Measurements from ENCODE around the gene PCSK7. TPM values are rescaled to one million over a fixed set of nuclear protein-coding genes. Genes with fewer than 3 reads are reported as not detected.
A peak's percentile ranks its signal among the peaks of the same experiment; 100 is the strongest.

Gene PCSK7
- total RNA-seq, 1 donor from 2014 or later: 54.6 TPM

- H3K27me3 Mint-ChIP-seq: no peaks in the 10 kb centered on the region
- no peak for TF ChIP-seq CTCF (conservative IDR thresholded peaks at IDR 0.05)
- H3K9me3 Mint-ChIP-seq: no peaks in the 10 kb centered on the region
- H3K4me3 Mint-ChIP-seq: peak overlapping the region; percentile 100
- no peak for DNase-seq (ENCODE audit: extremely low spot score, unreplicated experiment)
- H3K4me1 Mint-ChIP-seq (ENCODE audit: unreplicated experiment): peaks cover 35% of the 10 kb centered on the region
- H3K36me3 Mint-ChIP-seq: peaks cover 4% of the 10 kb centered on the region
- H3K27ac Mint-ChIP-seq: no peak overlapping the region
These were observed 2.0 kb downstream of the PCSK7 start for GRCh38 chr11:117229931-117230285.

GRCh38 chr11:117229411-117229810 lies 2.5 kb downstream of the PCSK7 start:
- H3K4me1 Mint-ChIP-seq (ENCODE audit: unreplicated experiment): peaks cover 35% of the 10 kb centered on the region
- H3K27ac Mint-ChIP-seq: no peak overlapping the region
- no peak for DNase-seq (ENCODE audit: extremely low spot score, unreplicated experiment)
- no peak for TF ChIP-seq CTCF (conservative IDR thresholded peaks at IDR 0.05)
- H3K36me3 Mint-ChIP-seq: peaks cover 4% of the 10 kb centered on the region
- H3K4me3 Mint-ChIP-seq: peak overlapping the region; percentile 100
- H3K9me3 Mint-ChIP-seq: no peaks in the 10 kb centered on the region
- no peaks in the 10 kb centered on the region for H3K27me3 Mint-ChIP-seq

- no peak for TF ChIP-seq CTCF (conservative IDR thresholded peaks at IDR 0.05)
- H3K27me3 Mint-ChIP-seq: no peaks in the 10 kb centered on the region
- H3K36me3 Mint-ChIP-seq: peaks cover 4% of the 10 kb centered on the region
These were observed 3.8 kb downstream of the PCSK7 start for GRCh38 chr11:117228091-117228490.

GRCh38 chr11:117226388-117227385 lies 5.2 kb downstream of the PCSK7 start:
- TF ChIP-seq CTCF (conservative IDR thresholded peaks at IDR 0.05): peak; percentile 94
- H3K36me3 Mint-ChIP-seq: peaks cover 9% of the 10 kb centered on the region
- H3K27ac Mint-ChIP-seq: peak overlapping the region; percentile 59
- H3K27me3 Mint-ChIP-seq: no peaks in the 10 kb centered on the region
- peak overlapping the region; percentile 53 for H3K4me3 Mint-ChIP-seq
- H3K4me1 Mint-ChIP-seq (ENCODE audit: unreplicated experiment): peaks cover 30% of the 10 kb centered on the region
- no peaks in the 10 kb centered on the region for H3K9me3 Mint-ChIP-seq
- DNase-seq (ENCODE audit: extremely low spot score, unreplicated experiment): no peak

More at GRCh38 chr11:117228091-117228490, 3.8 kb downstream of the PCSK7 start:
- no peak overlapping the region for H3K27ac Mint-ChIP-seq
- DNase-seq (ENCODE audit: extremely low spot score, unreplicated experiment): no peak
- H3K4me1 Mint-ChIP-seq (ENCODE audit: unreplicated experiment): peaks cover 22% of the 10 kb centered on the region
- H3K4me3 Mint-ChIP-seq: peak overlapping the region; percentile 22
- no peaks in the 10 kb centered on the region for H3K9me3 Mint-ChIP-seq

- no peak for TF ChIP-seq CTCF (conservative IDR thresholded peaks at IDR 0.05)
- no peaks in the 10 kb centered on the region for H3K9me3 Mint-ChIP-seq
- H3K27ac Mint-ChIP-seq: no peak overlapping the region
- DNase-seq (ENCODE audit: extremely low spot score, unreplicated experiment): no peak
- peaks cover 24% of the 10 kb centered on the region for H3K4me1 Mint-ChIP-seq (ENCODE audit: unreplicated experiment)
- no peaks in the 10 kb centered on the region for H3K27me3 Mint-ChIP-seq
- H3K4me3 Mint-ChIP-seq: no peak overlapping the region
- H3K36me3 Mint-ChIP-seq: peaks cover 9% of the 10 kb centered on the region
These were observed 6.2 kb downstream of the PCSK7 start for GRCh38 chr11:117225553-117226170.
